Measurements from ENCODE around the gene PALLD. TPM values are rescaled to one million over a fixed set of nuclear protein-coding genes. Genes with fewer than 3 reads are reported as not detected.

The PALLD gene
- total RNA-seq, 2 donors from 2014 or later = 72.1 to 195 TPM

- Histone ChIP-seq H3K9me3 (no peaks in the 10 kb centered on the region), H3K36me3 (no peaks in the 10 kb centered on the region), H3K27ac (no peak overlapping the region), H3K9ac (ENCODE audit: low read depth in 2 of 2, low read length in 2 of 2) (no peak overlapping the region), H3K27me3 (no peaks in the 10 kb centered on the region), H3K4me1 (peaks cover 3% of the 10 kb centered on the region), H3K4me3 (no peak overlapping the region)
- no peak for TF ChIP-seq CTCF (IDR thresholded peaks at IDR 0.05)
- no peak for DNase-seq
- intact Hi-C loops (cut with DNase I) = no loop called here
Measured at GRCh38 chr4:168790898-168791297, 294.0 kb downstream of the PALLD start.

- peaks cover 3% of the 10 kb centered on the region for H3K4me1 ChIP-seq
- H3K4me3 ChIP-seq = no peak overlapping the region
- H3K9ac ChIP-seq (ENCODE audit: low read depth in 2 of 2, low read length in 2 of 2) = no peak overlapping the region
- H3K27me3 ChIP-seq = no peaks in the 10 kb centered on the region
- no peaks in the 10 kb centered on the region for H3K36me3 ChIP-seq
- intact Hi-C loops (cut with DNase I) = no loop called here
- no peak overlapping the region for H3K27ac ChIP-seq
- no peak for DNase-seq
- no peaks in the 10 kb centered on the region for H3K9me3 ChIP-seq
- no peak for TF ChIP-seq CTCF (IDR thresholded peaks at IDR 0.05)
Measured at GRCh38 chr4:168791376-168791775, 294.5 kb downstream of the PALLD start.

GRCh38 chr4:168793542-168793941 is 296.7 kb downstream of the PALLD start:
- Histone ChIP-seq H3K9ac (ENCODE audit: low read depth in 2 of 2, low read length in 2 of 2) (no peak overlapping the region), H3K27me3 (no peaks in the 10 kb centered on the region), H3K4me1 (no peaks in the 10 kb centered on the region), H3K9me3 (no peaks in the 10 kb centered on the region), H3K4me3 (no peak overlapping the region), H3K27ac (no peak overlapping the region), H3K36me3 (no peaks in the 10 kb centered on the region)
- TF ChIP-seq CTCF (IDR thresholded peaks at IDR 0.05) = no peak
- intact Hi-C loops (cut with DNase I) = no loop called here
- no peak for DNase-seq

- intact Hi-C loops (cut with DNase I) = no loop called here
- H3K4me1 ChIP-seq = no peaks in the 10 kb centered on the region
- H3K36me3 ChIP-seq = no peaks in the 10 kb centered on the region
- no peak for DNase-seq
- no peak for TF ChIP-seq CTCF (IDR thresholded peaks at IDR 0.05)
- no peaks in the 10 kb centered on the region for H3K27me3 ChIP-seq
- H3K4me3 ChIP-seq = no peak overlapping the region
- H3K9ac ChIP-seq (ENCODE audit: low read depth in 2 of 2, low read length in 2 of 2) = no peak overlapping the region
- H3K9me3 ChIP-seq = no peaks in the 10 kb centered on the region
- no peak overlapping the region for H3K27ac ChIP-seq
Measured at GRCh38 chr4:168794092-168794707, 297.3 kb downstream of the PALLD start.

GRCh38 chr4:168794881-168795280 is 298.0 kb downstream of the PALLD start:
- H3K9ac ChIP-seq (ENCODE audit: low read depth in 2 of 2, low read length in 2 of 2) = no peak overlapping the region

More at GRCh38 chr4:168794881-168795280, 298.0 kb downstream of the PALLD start:
- no peak overlapping the region for H3K27ac ChIP-seq
- DNase-seq = no peak
- no peaks in the 10 kb centered on the region for H3K4me1 ChIP-seq
- no peak for TF ChIP-seq CTCF (IDR thresholded peaks at IDR 0.05)
- no peaks in the 10 kb centered on the region for H3K9me3 ChIP-seq
- H3K36me3 ChIP-seq = no peaks in the 10 kb centered on the region
- intact Hi-C loops (cut with DNase I) = no loop called here
- H3K27me3 ChIP-seq = no peaks in the 10 kb centered on the region
- no peak overlapping the region for H3K4me3 ChIP-seq

Data from colonic mucosa (tissue), 4 donors.